Parathyroid adenoma (tissue), 2 donors: ENCODE data around the gene NLRC4.

Experiments
- H2AFZ ChIP-seq: fragments of 300-600 bp; sonication (generic); one replicate; pipeline ENCODE4 v1.7.0; 2017; ENCODE audit warnings: antibody characterized with exemption, mild to moderate bottlenecking
- H3K27ac ChIP-seq: fragments of 300-600 bp; sonication (generic); one replicate; pipeline ENCODE4 v1.7.0; 2017
- H3K27me3 ChIP-seq: fragments of 300-600 bp; sonication (generic); one replicate; pipeline ENCODE4 v1.7.0; 2017; ENCODE audit warnings: low read length; ENCODE audit not compliant: control insufficient read depth, insufficient read depth
- H3K36me3 ChIP-seq: fragments of 300-600 bp; sonication (generic); one replicate; pipeline ENCODE4 v1.7.0; 2017; ENCODE audit warnings: low read length; ENCODE audit not compliant: control insufficient read depth, insufficient read depth
- H3K4me1 ChIP-seq: fragments of 300-600 bp; sonication (generic); one replicate; pipeline ENCODE4 v1.7.0; 2017; ENCODE audit warnings: control low read depth
- H3K4me2 ChIP-seq: fragments of 300-600 bp; sonication (generic); one replicate; pipeline ENCODE4 v1.7.0; 2017; ENCODE audit warnings: low read length
- H3K4me3 ChIP-seq: fragments of 300-600 bp; sonication (generic); one replicate; pipeline ENCODE4 v1.7.0; 2017; ENCODE audit warnings: low read depth, low read length
- H3K79me2 ChIP-seq: fragments of 300-600 bp; sonication (generic); one replicate; pipeline ENCODE4 v1.7.0; 2017; ENCODE audit warnings: control low read depth
- H3K9ac ChIP-seq: fragments of 300-600 bp; sonication (generic); one replicate; pipeline ENCODE4 v1.7.0; 2017; ENCODE audit warnings: mild to moderate bottlenecking
- H3K9me3 ChIP-seq: fragments of 300-600 bp; sonication (generic); one replicate; pipeline ENCODE4 v1.7.0; 2017; ENCODE audit warnings: low read length; ENCODE audit not compliant: control insufficient read depth
- CTCF ChIP-seq: fragments of 300-600 bp; sonication (generic); IDR thresholded peaks from one replicate; pipeline ENCODE4 v1.7.0; 2017; ENCODE audit warnings: antibody characterized with exemption, mild to moderate bottlenecking
- donor health status: primary hyperparathyroidism.

NLRC4 gene

GRCh38 chr2:32248299-32248698, 16.4 kb downstream of the NLRC4 start:
- no peaks in the 10 kb centered on the region for H3K79me2 ChIP-seq
- H3K27me3 ChIP-seq, result no peaks in the 10 kb centered on the region
- H3K9ac ChIP-seq, result no peak overlapping the region
- no peak overlapping the region for H3K4me2 ChIP-seq
- H3K4me3 ChIP-seq, result no peak overlapping the region
- no peak overlapping the region for H3K27ac ChIP-seq
- no peaks in the 10 kb centered on the region for H3K9me3 ChIP-seq
- TF ChIP-seq CTCF, result no peak
- H3K36me3 ChIP-seq, result no peaks in the 10 kb centered on the region
- H2AFZ ChIP-seq, result no peak overlapping the region
- no peaks in the 10 kb centered on the region for H3K4me1 ChIP-seq

GRCh38 chr2:32246911-32247310, 17.8 kb downstream of the NLRC4 start:
- H3K4me1 ChIP-seq, result no peaks in the 10 kb centered on the region
- no peaks in the 10 kb centered on the region for H3K9me3 ChIP-seq
- H3K9ac ChIP-seq, result no peak overlapping the region
- H3K79me2 ChIP-seq, result no peaks in the 10 kb centered on the region
- TF ChIP-seq CTCF, result no peak
- H3K27ac ChIP-seq, result no peak overlapping the region
- H3K27me3 ChIP-seq, result no peaks in the 10 kb centered on the region
- H3K4me3 ChIP-seq, result no peak overlapping the region
- H2AFZ ChIP-seq, result no peak overlapping the region
- no peak overlapping the region for H3K4me2 ChIP-seq
- no peaks in the 10 kb centered on the region for H3K36me3 ChIP-seq

- Histone ChIP-seq H3K27ac (no peak overlapping the region), H3K9me3 (no peaks in the 10 kb centered on the region), H3K4me2 (no peak overlapping the region), H3K79me2 (no peaks in the 10 kb centered on the region), H3K27me3 (no peaks in the 10 kb centered on the region), H3K36me3 (no peaks in the 10 kb centered on the region), H2AFZ (no peak overlapping the region), H3K4me1 (no peaks in the 10 kb centered on the region), H3K4me3 (no peak overlapping the region), H3K9ac (no peak overlapping the region)
- TF ChIP-seq CTCF, result no peak
Observed at GRCh38 chr2:32242331-32242730, 22.4 kb downstream of the NLRC4 start.

DNA sequence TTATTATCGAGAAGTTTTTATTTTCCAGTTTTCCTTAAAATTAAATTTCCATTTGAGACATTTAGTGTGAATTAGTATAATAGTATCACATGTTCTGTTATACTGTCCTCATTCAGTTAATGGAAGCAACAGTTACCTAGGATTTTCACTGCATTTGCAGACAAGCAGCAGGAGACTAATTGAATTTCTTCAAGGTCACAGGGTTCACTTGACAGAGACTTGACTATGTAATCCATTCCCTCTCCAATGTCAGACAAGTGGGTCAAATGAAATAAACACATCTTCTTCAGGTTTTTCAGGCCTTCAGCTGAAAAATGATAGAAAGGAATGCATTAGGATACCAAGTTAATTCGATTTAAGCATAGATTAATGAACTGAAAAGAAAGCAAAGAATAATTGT, 26.7 kb downstream of the NLRC4 start:
- H3K4me1 ChIP-seq, result no peaks in the 10 kb centered on the region
- no peak overlapping the region for H2AFZ ChIP-seq
- no peak overlapping the region for H3K9ac ChIP-seq
- H3K27me3 ChIP-seq, result no peaks in the 10 kb centered on the region
- TF ChIP-seq CTCF, result no peak
- no peaks in the 10 kb centered on the region for H3K36me3 ChIP-seq
- no peak overlapping the region for H3K4me3 ChIP-seq
- no peak overlapping the region for H3K27ac ChIP-seq
- H3K4me2 ChIP-seq, result no peak overlapping the region
- no peaks in the 10 kb centered on the region for H3K9me3 ChIP-seq
- H3K79me2 ChIP-seq, result no peaks in the 10 kb centered on the region

GRCh38 chr2:32237488-32237887, 27.2 kb downstream of the NLRC4 start:
- Histone ChIP-seq H3K4me1 (no peaks in the 10 kb centered on the region), H3K4me3 (no peak overlapping the region), H3K9me3 (no peaks in the 10 kb centered on the region), H2AFZ (no peak overlapping the region), H3K4me2 (no peak overlapping the region), H3K79me2 (no peaks in the 10 kb centered on the region), H3K27me3 (no peaks in the 10 kb centered on the region), H3K27ac (no peak overlapping the region), H3K36me3 (no peaks in the 10 kb centered on the region), H3K9ac (no peak overlapping the region)
- TF ChIP-seq CTCF, result no peak
